CD8-positive, alpha-beta memory T cell (primary cell): Measurements from ENCODE around the gene MAST4. TPM values are rescaled to one million over a fixed set of nuclear protein-coding genes. Genes with fewer than 3 reads are reported as not detected.

ENCODE experiments used
- CTCF ChIA-PET: fragments of 350-600 bp; sonication (Branson Sonifier 250); formaldehyde crosslinking; loops from one replicate; lab custom pipeline; 2021; ENCODE audit warnings: antibody characterized with exemption; lab: Charles Lee
- POLR2A ChIA-PET: fragments of 350-600 bp; sonication (Branson Sonifier 250); formaldehyde crosslinking; loops from one replicate; lab custom pipeline; 2021; ENCODE audit warnings: antibody characterized with exemption; lab: Charles Lee
- DNase-seq, 5 donors: peaks; one replicate each; pipeline versions ENCODE4 v3.0.0 to v3.0.0-alpha.2; 2020 to 2022; ENCODE audit warnings: mixed read lengths in 1 of 5
- H3K27ac ChIP-seq: one replicate; pipeline ENCODE4 v1.7.0; 2013; ENCODE audit warnings: low read depth, mild to moderate bottlenecking, low read length, moderate library complexity
- H3K27me3 ChIP-seq: 2 replicates; pipeline ENCODE4 v1.7.0; 2013; ENCODE audit warnings: low read length, mild to moderate bottlenecking; ENCODE audit not compliant: insufficient read depth, poor library complexity, severe bottlenecking
- H3K36me3 ChIP-seq: 2 replicates; pipeline ENCODE4 v1.7.0; 2013; ENCODE audit warnings: mild to moderate bottlenecking, low read length, moderate library complexity; ENCODE audit not compliant: insufficient read depth
- H3K4me1 ChIP-seq: 2 replicates; pipeline ENCODE4 v1.7.0; 2013; ENCODE audit warnings: mild to moderate bottlenecking, low read length, moderate library complexity; ENCODE audit not compliant: insufficient read depth
- H3K4me3 ChIP-seq: 2 replicates; pipeline ENCODE4 v1.7.0; 2013; ENCODE audit warnings: mild to moderate bottlenecking, low read length
- H3K9me3 ChIP-seq: 2 replicates; pipeline ENCODE4 v1.7.0; 2013; ENCODE audit warnings: mild to moderate bottlenecking, low read length
- H3K27ac Mint-ChIP-seq, 8 donors: one replicate each; pipeline ENCODE4 v1.8.0; 2020 to 2021; ENCODE audit warnings: mixed read lengths in 8 of 8, mild to moderate bottlenecking in 6 of 8, inconsistent platforms in 3 of 8, moderate library complexity in 3 of 8
- H3K27me3 Mint-ChIP-seq, 2 donors: one replicate each; pipeline ENCODE4 v1.8.0; 2020 to 2021; ENCODE audit warnings: mixed read lengths in 2 of 2, mild to moderate bottlenecking in 1 of 2, moderate library complexity in 1 of 2
- H3K36me3 Mint-ChIP-seq, 3 donors: one replicate each; pipeline ENCODE4 v1.8.0; 2020 to 2021; ENCODE audit warnings: mixed read lengths in 3 of 3, inconsistent platforms in 1 of 3, mild to moderate bottlenecking in 1 of 3
- H3K4me1 Mint-ChIP-seq, 3 donors: one replicate each; pipeline ENCODE4 v1.8.0; 2020 to 2021; ENCODE audit warnings: mixed read lengths in 3 of 3, inconsistent platforms in 1 of 3, mild to moderate bottlenecking in 1 of 3
- H3K4me3 Mint-ChIP-seq, 7 donors: one replicate each; pipeline ENCODE4 v1.8.0; 2020 to 2021; ENCODE audit warnings: mixed read lengths in 7 of 7, mild to moderate bottlenecking in 6 of 7, moderate library complexity in 4 of 7, inconsistent platforms in 2 of 7
- H3K9me3 Mint-ChIP-seq, 5 donors: one replicate each; pipeline ENCODE4 v1.8.0; 2020 to 2022; ENCODE audit warnings: mixed read lengths in 5 of 5, mild to moderate bottlenecking in 3 of 5, moderate library complexity in 2 of 5, inconsistent platforms in 1 of 5
- polyA plus RNA-seq: library from polyadenylated mRNA; unstranded; fragments of 300-500 nt; fragmentation: Illumina TruSeq; gene quantifications from one replicate; pipeline ENCODE4 v1.2.3, GENCODE V29; 2021
- total RNA-seq, 2 experiments: library from RNA; stranded (reverse); gene quantifications; one replicate each; pipeline ENCODE4 v1.2.3, GENCODE V29; 2021

MAST4 gene
- total RNA-seq (1 to 10 TPM; 6.5 to 7.2 TPM), polyA plus RNA-seq (5.0 TPM)

DNA sequence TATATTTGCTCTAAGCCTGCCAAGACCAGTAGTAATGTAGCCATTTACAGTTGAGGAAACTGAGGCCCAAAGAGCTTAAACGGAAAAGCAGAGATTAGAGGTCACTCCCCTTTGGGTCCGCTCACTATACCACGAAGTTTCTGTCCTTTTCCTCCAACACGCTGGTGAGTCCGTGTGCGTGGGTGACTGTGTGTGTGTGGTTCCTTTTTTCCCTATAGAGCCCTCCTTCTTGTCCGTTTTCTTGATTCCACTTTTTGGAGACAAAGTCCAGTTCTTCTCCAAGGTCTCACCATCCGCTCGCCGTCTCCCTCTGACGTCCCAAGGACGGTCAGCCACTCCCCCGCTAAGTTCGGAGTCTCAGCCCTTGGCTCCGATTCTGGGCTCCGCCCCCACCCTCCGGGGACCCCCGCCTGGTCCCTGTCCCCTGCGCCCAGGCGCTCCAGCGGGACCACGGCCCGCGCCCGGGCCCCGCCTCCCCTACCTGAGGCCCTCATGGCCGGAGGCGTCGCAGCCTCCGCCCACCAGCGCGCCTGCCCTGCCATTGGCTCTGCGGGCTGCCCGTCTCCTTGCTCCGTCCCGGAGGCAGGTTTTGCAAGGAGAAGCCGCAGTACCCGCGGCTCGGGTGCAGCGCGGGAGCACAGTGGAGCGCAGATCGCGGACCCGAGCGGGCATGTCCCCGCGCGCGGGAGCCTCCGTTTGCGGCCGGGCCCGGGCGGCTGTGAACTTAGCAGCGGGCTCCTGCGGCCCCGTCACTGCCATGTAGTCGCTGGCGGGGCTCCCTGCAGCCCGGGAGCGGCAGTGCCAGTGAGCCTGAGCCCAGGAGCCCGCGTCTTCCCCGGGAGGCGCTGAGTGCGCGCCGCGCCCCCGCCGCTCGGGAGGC, at the start of gene MAST4:
MAST4 (plus strand) TSS at position 638 of the 880 bp plus-strand sequence. CDS start 263 bp downstream, outside the sequence.
- peak in 2 of 5 donors; percentile 2 for DNase-seq
- H3K4me1 ChIP-seq: no peaks in the 10 kb centered on the region
- H3K27ac ChIP-seq: no peak within 1 kb of the TSS
- Mint-ChIP-seq H3K4me3 (peak within 1 kb of the TSS in 6 of 7 donors; percentile 61 to 78 (median 69)), H3K36me3 (no peaks in the 10 kb centered on the region), H3K9me3 (no peaks in the 10 kb centered on the region), H3K27me3 (peaks cover 33 to 64% of the 10 kb centered on the region in 2 donors), H3K27ac (peak within 1 kb of the TSS in 1 of 8 donors; percentile 2), H3K4me1 (peaks cover 13 to 19% (median 16%) of the 10 kb centered on the region in 3 donors)
- ChIA-PET POLR2A (no interaction called here), CTCF (no interaction called here)
- no peaks in the 10 kb centered on the region for H3K36me3 ChIP-seq
- peak within 1 kb of the TSS; percentile 26 for H3K4me3 ChIP-seq
- no peaks in the 10 kb centered on the region for H3K9me3 ChIP-seq
- peaks cover 4% of the 10 kb centered on the region for H3K27me3 ChIP-seq

DNA sequence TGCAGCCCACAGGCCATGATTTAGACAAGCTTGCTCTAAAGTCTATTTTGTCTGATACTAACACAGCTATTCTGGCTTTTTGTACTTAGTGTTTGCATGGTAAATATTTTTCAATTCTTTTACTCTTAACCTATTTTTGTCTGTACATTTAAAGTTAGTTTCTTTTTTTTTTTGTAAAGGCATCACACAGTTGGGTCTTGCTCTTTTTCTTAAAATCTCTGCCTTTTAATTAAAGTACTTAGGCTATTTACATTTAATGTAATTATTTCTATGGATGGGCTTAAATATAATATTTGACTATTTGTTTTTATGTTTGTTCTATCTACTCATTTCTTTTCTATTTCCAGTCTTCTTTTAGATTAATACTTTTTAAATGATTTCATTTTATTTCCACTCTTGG, 49.7 kb upstream of the MAST4 start:
- H3K9me3 ChIP-seq: no peaks in the 10 kb centered on the region
- H3K36me3 ChIP-seq: no peaks in the 10 kb centered on the region
- no peak overlapping the region for H3K27ac ChIP-seq
- Mint-ChIP-seq H3K36me3 (no peaks in the 10 kb centered on the region), H3K9me3 (peaks cover 2 to 13% (median 11%) of the 10 kb centered on the region in 5 donors), H3K4me1 (no peaks in the 10 kb centered on the region), H3K4me3 (no peak overlapping the region), H3K27me3 (peaks cover 4 to 6% of the 10 kb centered on the region in 2 donors), H3K27ac (no peak overlapping the region)
- DNase-seq: no peak
- ChIA-PET CTCF (no interaction called here), POLR2A (no interaction called here)
- no peaks in the 10 kb centered on the region for H3K27me3 ChIP-seq
- H3K4me3 ChIP-seq: no peak overlapping the region
- no peaks in the 10 kb centered on the region for H3K4me1 ChIP-seq

DNA sequence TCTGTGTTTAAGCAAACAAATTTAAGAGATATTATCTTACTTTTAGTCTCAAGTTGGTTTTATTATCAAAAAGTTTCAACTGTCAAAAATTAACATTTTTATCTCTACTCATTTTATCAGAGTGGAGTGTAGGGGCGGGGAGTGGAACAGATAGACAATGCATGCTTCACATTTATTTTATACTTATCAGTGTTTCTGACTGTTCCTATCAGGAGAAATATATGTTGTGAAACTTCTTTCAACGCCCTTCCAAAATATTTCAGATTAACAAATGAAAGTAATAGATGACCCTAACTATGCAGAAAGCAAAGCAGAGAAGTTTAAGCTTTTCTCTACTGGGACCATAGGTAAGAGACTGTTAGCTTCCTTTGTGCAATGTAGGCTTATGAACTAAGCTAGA, 44.9 kb upstream of the MAST4 start:
- Mint-ChIP-seq H3K27me3 (peaks cover 1 to 8% of the 10 kb centered on the region in 2 donors), H3K4me1 (peaks cover 0 to 3% (median 0%) of the 10 kb centered on the region in 3 donors), H3K36me3 (no peaks in the 10 kb centered on the region), H3K27ac (no peak overlapping the region), H3K9me3 (peaks cover 2 to 19% (median 14%) of the 10 kb centered on the region in 5 donors), H3K4me3 (no peak overlapping the region)
- no peaks in the 10 kb centered on the region for H3K4me1 ChIP-seq
- POLR2A ChIA-PET: no interaction called here
- no peaks in the 10 kb centered on the region for H3K36me3 ChIP-seq
- H3K9me3 ChIP-seq: no peaks in the 10 kb centered on the region
- CTCF ChIA-PET: no interaction called here
- H3K4me3 ChIP-seq: no peak overlapping the region
- H3K27ac ChIP-seq: no peak overlapping the region
- no peaks in the 10 kb centered on the region for H3K27me3 ChIP-seq
- no peak for DNase-seq

DNA sequence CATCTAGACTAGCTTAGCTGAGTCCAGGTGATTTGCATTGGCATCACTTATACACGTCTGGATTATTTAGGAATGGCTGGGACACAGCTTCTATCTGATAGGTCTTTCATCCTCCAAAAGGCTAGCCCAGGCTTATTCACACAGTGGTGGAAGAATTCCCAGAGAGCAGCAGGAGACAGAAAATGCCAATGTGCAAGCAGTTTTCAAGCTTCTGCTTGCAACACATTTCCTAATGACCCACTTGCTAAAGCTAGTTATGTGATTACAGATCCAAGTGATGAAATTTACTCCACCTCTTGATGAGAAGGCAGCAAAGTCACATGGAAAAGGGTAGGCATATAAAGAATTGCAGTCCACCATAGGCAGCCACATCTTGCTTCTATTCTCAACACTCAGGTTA, 44.2 kb upstream of the MAST4 start:
- Histone ChIP-seq H3K4me3 (no peak overlapping the region), H3K9me3 (no peaks in the 10 kb centered on the region), H3K27ac (no peak overlapping the region), H3K36me3 (no peaks in the 10 kb centered on the region), H3K27me3 (no peaks in the 10 kb centered on the region), H3K4me1 (no peaks in the 10 kb centered on the region)
- no peak for DNase-seq
- Mint-ChIP-seq H3K27ac (no peak overlapping the region), H3K4me1 (peaks cover 0 to 3% (median 0%) of the 10 kb centered on the region in 3 donors), H3K4me3 (no peak overlapping the region), H3K36me3 (no peaks in the 10 kb centered on the region), H3K9me3 (peaks cover 2 to 15% (median 11%) of the 10 kb centered on the region in 5 donors), H3K27me3 (peaks cover 1 to 8% of the 10 kb centered on the region in 2 donors)
- POLR2A ChIA-PET: no interaction called here
- CTCF ChIA-PET: no interaction called here

DNA sequence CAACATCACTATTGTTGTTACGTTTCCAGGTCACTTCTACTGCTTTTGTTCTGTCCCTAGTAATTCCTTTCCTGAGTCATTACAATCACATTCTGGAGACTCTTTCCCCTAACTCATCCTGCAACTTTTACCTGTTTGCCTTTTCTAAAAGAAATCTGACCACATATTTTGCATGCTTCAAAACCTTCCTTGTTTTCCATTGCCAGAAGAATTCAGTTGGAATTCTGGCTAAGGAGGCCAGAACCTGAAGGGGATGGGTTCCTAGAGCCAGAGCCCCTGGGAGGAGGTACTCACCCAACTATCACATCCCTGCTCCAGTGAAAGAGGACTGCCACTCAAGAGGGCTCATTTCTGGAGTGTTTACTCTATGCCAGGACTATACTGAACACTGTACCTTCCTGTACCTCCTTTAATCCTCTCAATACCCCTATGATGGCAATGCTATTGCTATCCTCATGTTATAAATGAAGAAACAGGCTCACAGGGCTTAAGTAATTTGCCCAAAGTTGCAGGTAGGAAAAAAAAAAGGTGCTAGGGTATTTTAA, 42.8 kb upstream of the MAST4 start:
- Histone ChIP-seq H3K9me3 (no peaks in the 10 kb centered on the region), H3K4me3 (no peak overlapping the region), H3K4me1 (no peaks in the 10 kb centered on the region), H3K36me3 (no peaks in the 10 kb centered on the region), H3K27ac (no peak overlapping the region), H3K27me3 (no peaks in the 10 kb centered on the region)
- H3K9me3 Mint-ChIP-seq: peaks cover 0 to 11% (median 9%) of the 10 kb centered on the region in 5 donors
- H3K27me3 Mint-ChIP-seq: peaks cover 0 to 10% of the 10 kb centered on the region in 2 donors
- H3K4me3 Mint-ChIP-seq: no peak overlapping the region
- peaks cover 0 to 3% (median 0%) of the 10 kb centered on the region in 3 donors for H3K4me1 Mint-ChIP-seq
- POLR2A ChIA-PET: no interaction called here
- H3K27ac Mint-ChIP-seq: no peak overlapping the region
- CTCF ChIA-PET: no interaction called here
- no peaks in the 10 kb centered on the region for H3K36me3 Mint-ChIP-seq
- no peak for DNase-seq

DNA sequence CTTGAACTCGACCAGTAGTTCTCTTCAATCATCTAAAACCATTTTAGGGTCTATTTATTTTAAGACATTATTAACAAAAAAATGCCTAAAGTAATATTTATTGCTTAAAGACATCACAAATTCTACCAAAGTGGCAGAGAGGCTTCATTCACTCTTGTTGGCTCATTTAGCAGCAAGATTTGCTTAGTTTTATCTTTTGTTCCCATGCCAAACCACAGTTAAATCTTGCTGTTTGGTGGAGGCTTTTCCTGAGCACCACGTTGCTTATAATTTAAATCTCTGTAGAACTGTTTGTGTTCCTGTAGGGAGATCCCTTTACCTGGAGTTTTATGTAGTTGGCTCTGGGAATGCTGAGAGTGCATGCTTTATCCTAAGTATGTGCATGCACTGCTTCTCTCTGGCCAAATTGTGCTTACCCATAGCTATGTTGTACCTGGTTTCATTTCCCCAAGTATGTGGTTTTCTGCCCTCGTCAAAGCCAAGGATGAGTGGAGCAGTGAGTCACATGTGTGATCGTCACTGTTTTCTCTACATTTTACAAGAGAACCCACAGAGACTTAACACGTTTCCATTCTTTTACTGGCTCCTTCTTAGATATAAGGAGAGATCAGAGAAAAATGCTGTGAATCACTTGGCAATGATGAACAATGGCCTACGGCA, 42.1 kb upstream of the MAST4 start:
- CTCF ChIA-PET: no interaction called here
- H3K27ac Mint-ChIP-seq: no peak overlapping the region

DNA sequence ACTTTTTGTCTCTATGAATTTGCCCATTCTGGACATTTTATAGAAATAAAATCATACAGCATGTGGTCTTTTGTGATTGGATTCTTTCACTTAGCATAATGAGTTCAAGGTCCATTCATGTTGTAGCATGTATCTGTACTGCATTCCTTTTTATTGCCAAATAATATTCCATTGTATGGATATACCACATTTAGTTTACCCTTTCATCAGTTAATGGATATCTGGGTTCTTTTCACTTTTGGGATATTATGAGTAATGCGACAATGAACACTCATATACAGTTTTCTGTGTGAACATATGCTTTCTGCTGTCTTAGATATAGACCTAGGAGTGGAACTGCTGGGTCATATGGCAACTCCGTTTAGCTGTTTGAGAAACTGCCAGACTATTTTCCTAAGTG, 41.3 kb upstream of the MAST4 start:
- no peak overlapping the region for H3K27ac Mint-ChIP-seq
- no peaks in the 10 kb centered on the region for H3K36me3 Mint-ChIP-seq

More for the DNA sequence above, 42.1 kb upstream of the MAST4 start:
- H3K36me3 Mint-ChIP-seq: no peaks in the 10 kb centered on the region
- no peaks in the 10 kb centered on the region for H3K27me3 ChIP-seq
- no peaks in the 10 kb centered on the region for H3K4me1 ChIP-seq
- peaks cover 0 to 13% of the 10 kb centered on the region in 2 donors for H3K27me3 Mint-ChIP-seq
- no peaks in the 10 kb centered on the region for H3K36me3 ChIP-seq
- peaks cover 0 to 3% (median 0%) of the 10 kb centered on the region in 3 donors for H3K4me1 Mint-ChIP-seq
- DNase-seq: no peak
- H3K9me3 ChIP-seq: no peaks in the 10 kb centered on the region
- H3K4me3 ChIP-seq: no peak overlapping the region
- no peak overlapping the region for H3K27ac ChIP-seq
- POLR2A ChIA-PET: no interaction called here
- H3K9me3 Mint-ChIP-seq: peaks cover 0 to 11% (median 8%) of the 10 kb centered on the region in 5 donors
- no peak overlapping the region for H3K4me3 Mint-ChIP-seq

DNA sequence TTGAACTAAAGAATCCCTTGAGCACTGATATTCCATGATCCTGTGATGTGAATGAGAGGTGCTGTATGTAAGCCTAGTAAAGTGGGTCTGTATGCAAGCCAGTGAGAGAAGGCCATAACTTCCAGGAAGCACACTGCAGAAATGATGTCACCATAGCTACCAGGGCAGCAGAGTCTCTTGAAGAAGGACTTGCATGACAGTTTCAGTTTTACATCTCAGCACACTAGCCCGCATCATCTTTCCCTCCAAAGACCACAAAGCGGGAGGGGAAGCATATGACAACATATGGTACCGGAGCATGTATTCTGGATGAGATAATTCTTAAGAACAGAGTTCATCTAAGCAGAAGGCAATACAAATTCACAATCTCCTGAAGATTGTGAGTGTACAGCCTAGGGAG, 37.6 kb upstream of the MAST4 start:
- POLR2A ChIA-PET: no interaction called here
- CTCF ChIA-PET: no interaction called here
- no peaks in the 10 kb centered on the region for H3K4me1 ChIP-seq

More for the DNA sequence above, 41.3 kb upstream of the MAST4 start:
- no peaks in the 10 kb centered on the region for H3K9me3 ChIP-seq
- H3K4me3 Mint-ChIP-seq: no peak overlapping the region
- no peak for DNase-seq
- no peaks in the 10 kb centered on the region for H3K27me3 ChIP-seq
- no peak overlapping the region for H3K4me3 ChIP-seq
- no peaks in the 10 kb centered on the region for H3K36me3 ChIP-seq
- H3K4me1 Mint-ChIP-seq: peaks cover 0 to 3% (median 0%) of the 10 kb centered on the region in 3 donors
- H3K9me3 Mint-ChIP-seq: peaks cover 0 to 9% (median 4%) of the 10 kb centered on the region in 5 donors
- CTCF ChIA-PET: no interaction called here
- H3K4me1 ChIP-seq: no peaks in the 10 kb centered on the region
- POLR2A ChIA-PET: no interaction called here
- H3K27me3 Mint-ChIP-seq: peaks cover 2 to 13% of the 10 kb centered on the region in 2 donors
- no peak overlapping the region for H3K27ac ChIP-seq

More for the DNA sequence above, 37.6 kb upstream of the MAST4 start:
- no peaks in the 10 kb centered on the region for H3K36me3 Mint-ChIP-seq
- H3K4me3 ChIP-seq: no peak overlapping the region
- no peak overlapping the region for H3K27ac Mint-ChIP-seq
- no peaks in the 10 kb centered on the region for H3K27me3 ChIP-seq
- no peak overlapping the region for H3K27ac ChIP-seq
- peaks cover 0 to 3% (median 0%) of the 10 kb centered on the region in 3 donors for H3K4me1 Mint-ChIP-seq
- H3K4me3 Mint-ChIP-seq: no peak overlapping the region
- H3K27me3 Mint-ChIP-seq: peaks cover 4 to 7% of the 10 kb centered on the region in 2 donors
- no peaks in the 10 kb centered on the region for H3K36me3 ChIP-seq
- H3K9me3 ChIP-seq: no peaks in the 10 kb centered on the region
- DNase-seq: no peak
- peaks cover 0 to 9% (median 4%) of the 10 kb centered on the region in 5 donors for H3K9me3 Mint-ChIP-seq
